T47D (cell line): ENCODE results near the gene CCNQ.

ENCODE experiments used
- DNase-seq, 2 experiments: peaks; one replicate each; pipeline versions ENCODE4 v3.0.0 to v3.0.0-alpha.2; 2011 to 2012; ENCODE audit warnings: low read depth in 1 of 2, low spot score in 1 of 2
- JUND ChIP-seq: IDR thresholded peaks from 2 replicates; pipeline ENCODE4 v1.6.1; 2012; ENCODE audit warnings: low read depth
- in situ Hi-C: cut with HindIII; loops from 2 replicates; pipeline ENCODE4 v1.10.0; 2016; ENCODE audit warnings: low sequenced_read_pairs, low pct_unique_long_range_greater_than_20kb

CCNQ gene

DNA sequence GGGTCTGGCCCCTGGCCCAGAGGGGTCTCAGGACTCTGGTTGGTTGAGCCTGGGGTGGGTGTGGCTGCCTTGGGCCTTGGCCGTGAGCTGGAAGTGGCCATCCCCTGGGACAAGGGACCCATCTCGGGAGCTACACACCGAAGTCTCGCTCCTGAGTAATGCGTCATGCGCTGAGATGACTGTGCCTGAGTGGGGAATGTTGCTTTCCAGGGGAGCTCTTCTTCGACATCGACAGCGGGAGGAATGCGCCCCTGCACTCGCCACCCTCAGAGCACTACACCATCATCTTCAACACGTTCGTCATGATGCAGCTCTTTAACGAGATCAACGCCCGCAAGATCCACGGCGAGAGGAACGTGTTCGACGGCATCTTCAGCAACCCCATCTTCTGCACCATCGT is 38.5 kb downstream of the CCNQ start:
- TF ChIP-seq JUND, result no peak
- in situ Hi-C loops, result no loop called here
- no peak for DNase-seq

DNA sequence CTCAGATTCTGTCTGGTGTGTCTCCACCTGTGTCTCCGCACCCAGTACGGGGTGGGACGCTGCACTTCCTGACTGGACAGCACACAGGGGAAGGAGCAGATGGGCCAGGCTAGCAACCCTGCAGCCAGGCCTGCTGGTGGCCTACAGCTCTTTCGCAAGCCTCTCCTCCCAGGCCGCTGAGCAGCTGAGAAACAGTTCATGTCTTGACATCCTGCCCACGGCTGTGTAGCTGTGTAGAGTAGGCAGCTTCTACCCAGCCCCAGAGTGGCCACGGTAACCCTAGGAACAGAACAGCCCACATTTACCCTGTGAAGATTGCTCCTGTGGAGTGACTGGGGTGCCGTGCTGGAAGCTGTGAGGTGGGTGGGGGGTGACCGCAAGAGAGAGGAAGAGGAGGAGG is 38.9 kb downstream of the CCNQ start:
- in situ Hi-C loops, result no loop called here
- TF ChIP-seq JUND, result no peak
- no peak for DNase-seq

DNA sequence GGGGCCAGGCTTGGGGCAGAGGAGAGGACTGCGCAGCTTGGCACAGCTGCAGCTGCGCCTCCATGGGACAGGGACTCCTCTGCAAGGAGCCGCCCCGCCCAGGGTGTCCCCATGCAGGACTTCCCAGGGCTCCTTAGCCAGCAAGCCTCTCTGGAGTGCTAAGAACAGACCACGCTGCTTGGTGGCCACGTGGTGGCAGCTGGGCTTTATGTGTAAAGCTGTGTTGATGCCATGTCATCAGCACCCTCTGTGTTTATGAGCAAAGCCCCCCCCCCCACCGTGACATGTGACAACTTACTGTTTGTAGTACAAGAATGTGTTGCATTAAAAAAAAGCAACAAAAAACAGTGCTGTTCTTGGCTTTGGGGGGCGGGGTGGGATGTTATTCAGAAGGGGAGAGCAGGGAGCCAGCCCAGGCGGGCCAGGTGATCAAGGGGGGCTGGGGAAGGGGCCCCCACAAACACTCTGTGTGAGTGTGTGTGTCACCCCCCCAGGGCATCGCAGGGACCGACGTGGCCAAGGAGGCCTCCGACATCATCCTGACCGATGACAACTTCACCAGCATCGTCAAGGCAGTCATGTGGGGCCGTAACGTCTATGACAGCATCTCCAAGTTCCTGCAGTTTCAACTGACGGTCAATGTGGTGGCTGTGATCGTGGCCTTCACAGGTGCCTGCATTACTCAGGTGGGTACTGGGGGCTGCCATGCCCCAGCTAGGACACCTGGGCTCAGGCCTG is 41.2 kb downstream of the CCNQ start:
- TF ChIP-seq JUND, result no peak
- in situ Hi-C loops, result no loop called here
- peak in 1 of 2 experiments; percentile 18 for DNase-seq

DNA sequence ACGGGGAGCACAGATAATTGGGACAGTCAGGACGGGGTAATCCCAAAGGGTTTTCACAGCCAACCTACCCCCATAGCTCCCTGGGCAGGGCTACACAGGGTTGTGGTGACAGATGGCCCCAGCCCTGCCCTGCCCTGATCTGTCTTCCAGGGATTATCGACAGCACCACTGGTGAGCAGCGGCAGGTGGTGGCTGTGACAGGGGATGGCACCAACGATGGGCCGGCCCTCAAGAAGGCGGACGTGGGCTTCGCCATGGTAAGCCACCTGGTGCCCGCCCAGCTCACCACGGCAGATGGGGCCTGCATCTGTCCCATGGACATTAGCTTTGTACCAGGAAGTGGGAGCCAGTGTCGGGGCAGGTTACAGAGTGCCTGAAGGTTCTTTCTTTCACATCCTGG is 42.2 kb downstream of the CCNQ start:
- in situ Hi-C loops, result no loop called here
- no peak for TF ChIP-seq JUND
- DNase-seq, result no peak

DNA sequence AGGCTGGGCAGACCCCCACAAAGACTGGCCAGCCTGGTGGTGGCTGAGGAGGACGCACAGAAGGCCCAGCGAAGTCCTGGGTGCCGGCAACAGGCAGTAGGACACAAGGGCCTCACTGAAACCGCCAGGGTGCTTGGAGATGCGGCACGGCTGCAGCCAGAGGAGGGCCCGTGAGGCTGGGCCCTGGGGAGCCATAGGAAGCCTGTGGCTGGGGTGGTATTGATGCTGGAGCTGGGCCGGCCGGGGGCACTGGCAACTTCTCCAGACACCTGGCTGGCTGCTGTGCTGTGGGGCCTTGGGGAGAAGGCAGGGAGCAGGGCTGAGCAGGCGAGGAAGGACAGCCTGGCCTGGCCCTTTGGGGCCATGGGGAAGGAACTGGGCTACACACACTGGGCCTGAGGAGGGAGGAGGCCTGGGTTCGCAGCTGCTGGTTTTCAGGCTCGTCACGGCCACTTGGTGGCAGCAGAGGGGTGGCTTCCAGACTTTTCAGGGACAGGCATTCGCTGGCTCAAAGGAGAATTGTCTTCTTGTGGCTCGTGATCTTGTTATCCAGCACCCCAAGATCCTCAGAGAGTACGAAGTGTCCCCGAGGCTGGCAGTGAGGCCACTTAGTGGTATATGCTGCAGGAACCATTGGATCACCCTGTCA is 44.3 kb downstream of the CCNQ start:
- in situ Hi-C loops, result no loop called here
- DNase-seq, result peak; percentile 57 to 62
- TF ChIP-seq JUND, result no peak

DNA sequence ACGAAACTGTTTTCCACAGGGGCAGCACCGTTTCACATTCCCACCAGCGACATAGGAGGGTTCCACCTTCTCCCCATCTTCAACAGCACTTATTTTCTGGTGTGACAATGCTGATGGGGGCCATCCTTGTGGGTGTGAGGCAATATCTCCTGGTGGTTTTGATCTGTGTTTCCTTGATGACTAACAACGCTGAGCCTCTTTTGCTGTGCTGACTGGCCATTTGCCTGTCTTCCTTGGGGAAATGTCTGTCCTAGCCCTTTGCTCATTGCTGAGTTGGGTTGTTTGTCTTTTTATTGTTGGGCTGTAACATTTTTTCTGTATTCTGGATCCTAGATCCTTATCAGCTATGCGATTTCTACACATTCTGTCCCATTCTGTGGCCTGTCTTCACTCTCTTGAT is 47.8 kb downstream of the CCNQ start:
- in situ Hi-C loops, result no loop called here
- no peak for DNase-seq
- TF ChIP-seq JUND, result no peak

DNA sequence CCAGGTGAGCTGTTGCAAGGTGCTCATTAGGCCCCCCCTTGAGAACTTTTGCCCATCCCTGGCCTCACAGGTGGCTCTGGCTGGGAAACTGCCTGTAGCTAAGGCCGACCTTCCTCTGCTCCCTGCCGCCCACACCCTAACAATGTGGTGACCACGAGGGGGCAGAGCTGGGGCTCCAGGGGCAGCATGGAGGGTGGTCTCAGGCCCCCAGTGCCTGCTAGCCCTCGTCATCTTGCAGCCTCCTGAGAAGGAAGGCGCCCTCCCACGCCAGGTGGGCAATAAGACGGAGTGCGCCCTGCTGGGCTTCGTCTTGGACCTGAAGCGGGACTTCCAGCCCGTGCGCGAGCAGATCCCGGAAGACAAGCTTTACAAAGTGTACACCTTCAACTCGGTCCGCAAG is 49.1 kb downstream of the CCNQ start:
- DNase-seq, result no peak
- TF ChIP-seq JUND, result no peak
- in situ Hi-C loops, result no loop called here

DNA sequence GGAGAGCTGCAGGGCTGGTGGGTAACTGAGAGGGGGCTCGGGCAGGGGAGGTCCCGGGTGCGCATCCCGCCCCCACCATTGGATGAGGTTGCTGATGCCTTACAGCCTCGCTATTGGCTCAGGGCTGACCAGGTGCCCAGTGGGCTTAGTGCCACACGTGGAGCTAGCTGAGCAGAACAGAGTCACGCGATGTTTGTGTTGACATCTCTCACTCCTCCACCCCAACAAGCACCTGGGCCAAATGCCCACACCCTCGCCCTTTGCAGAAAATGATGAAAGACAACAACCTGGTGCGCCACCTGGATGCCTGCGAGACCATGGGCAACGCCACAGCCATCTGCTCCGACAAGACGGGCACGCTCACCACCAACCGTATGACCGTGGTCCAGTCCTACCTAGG is 49.7 kb downstream of the CCNQ start:
- no peak for TF ChIP-seq JUND
- in situ Hi-C loops, result no loop called here
- no peak for DNase-seq

DNA sequence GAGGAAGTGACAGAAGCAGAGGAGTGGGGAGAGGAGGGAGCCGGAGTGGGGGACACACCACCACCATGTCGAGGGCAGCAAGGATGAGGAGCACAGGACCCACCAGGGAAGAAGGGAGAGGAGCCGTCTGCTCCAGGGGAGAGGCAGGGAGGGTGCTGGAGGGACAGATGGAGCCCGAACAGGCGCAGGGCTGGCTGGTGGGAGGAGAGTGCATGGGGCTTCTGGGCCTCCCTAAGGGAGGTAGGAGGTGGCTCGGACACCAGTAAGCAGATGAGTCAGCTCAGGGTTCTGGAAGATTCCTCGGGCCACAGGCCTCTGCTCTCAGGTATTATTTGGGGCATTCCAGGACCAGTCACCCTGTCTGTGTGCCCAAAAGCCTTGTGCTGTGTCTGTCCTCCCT is 51.7 kb downstream of the CCNQ start:
- in situ Hi-C loops, result no loop called here
- no peak for TF ChIP-seq JUND
- no peak for DNase-seq

DNA sequence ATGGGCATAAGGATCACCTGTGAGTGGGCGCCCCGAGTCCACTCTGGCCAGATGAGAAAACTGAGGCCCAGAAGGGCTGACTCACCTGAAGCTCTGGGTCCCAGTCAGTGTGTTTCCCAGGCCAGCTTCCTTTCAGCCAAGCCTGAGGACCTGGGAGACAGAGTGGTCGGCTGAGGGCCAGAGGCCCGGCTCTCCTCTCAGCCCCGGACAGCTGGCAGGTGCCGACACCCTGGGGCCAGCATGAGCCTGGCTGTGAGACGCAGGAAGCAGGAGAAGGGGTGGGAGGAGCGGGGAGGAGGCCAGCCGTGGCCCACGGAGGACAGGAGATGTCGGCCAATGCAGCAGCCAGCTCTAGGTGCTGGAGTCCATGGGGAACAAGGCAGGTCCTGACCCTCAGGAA is 52.6 kb downstream of the CCNQ start:
- in situ Hi-C loops, result no loop called here
- DNase-seq, result no peak
- no peak for TF ChIP-seq JUND

DNA sequence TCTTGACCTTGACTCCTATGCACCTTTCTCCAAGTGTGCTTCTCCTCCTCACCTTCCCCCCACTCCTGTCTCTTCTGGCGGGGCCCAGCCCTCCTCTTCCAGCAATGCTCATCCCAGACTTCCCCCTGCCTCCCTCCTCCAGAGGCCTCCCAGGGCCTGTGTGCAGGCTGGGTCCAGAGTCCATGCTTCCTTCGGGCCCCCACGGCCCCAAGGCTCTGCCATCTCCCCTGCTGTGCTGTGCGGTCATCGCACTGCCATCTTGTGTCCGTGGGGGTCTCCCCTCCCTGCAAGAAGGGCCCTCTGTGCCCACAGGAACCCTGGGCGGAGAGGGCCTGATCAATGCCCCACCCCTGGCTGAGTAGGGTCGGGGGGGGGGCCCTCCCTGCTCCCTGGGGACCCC is 54.2 kb downstream of the CCNQ start:
- no peak for TF ChIP-seq JUND
- DNase-seq, result no peak
- in situ Hi-C loops, result no loop called here

DNA sequence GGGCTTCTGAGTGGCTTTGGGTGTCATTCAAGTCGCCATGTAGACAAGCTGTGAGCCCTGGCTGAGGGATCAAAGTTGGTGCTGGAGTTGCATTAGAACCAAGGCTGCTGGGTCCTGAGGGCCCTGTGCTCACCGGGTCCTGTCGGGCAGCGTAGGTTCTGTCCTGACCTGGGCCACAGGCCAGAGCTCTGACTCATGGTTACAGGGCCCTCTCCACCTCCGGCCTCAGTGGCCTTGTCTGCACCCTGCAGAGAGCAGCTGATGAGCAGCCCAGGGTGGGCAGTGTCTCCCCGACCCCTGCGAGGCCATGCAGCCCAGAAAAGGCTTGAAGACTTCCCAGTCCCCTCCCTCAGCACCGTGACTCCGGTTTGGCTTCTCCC is 59.0 kb downstream of the CCNQ start:
- DNase-seq, result no peak
- TF ChIP-seq JUND, result no peak
- in situ Hi-C loops, result no loop called here

DNA sequence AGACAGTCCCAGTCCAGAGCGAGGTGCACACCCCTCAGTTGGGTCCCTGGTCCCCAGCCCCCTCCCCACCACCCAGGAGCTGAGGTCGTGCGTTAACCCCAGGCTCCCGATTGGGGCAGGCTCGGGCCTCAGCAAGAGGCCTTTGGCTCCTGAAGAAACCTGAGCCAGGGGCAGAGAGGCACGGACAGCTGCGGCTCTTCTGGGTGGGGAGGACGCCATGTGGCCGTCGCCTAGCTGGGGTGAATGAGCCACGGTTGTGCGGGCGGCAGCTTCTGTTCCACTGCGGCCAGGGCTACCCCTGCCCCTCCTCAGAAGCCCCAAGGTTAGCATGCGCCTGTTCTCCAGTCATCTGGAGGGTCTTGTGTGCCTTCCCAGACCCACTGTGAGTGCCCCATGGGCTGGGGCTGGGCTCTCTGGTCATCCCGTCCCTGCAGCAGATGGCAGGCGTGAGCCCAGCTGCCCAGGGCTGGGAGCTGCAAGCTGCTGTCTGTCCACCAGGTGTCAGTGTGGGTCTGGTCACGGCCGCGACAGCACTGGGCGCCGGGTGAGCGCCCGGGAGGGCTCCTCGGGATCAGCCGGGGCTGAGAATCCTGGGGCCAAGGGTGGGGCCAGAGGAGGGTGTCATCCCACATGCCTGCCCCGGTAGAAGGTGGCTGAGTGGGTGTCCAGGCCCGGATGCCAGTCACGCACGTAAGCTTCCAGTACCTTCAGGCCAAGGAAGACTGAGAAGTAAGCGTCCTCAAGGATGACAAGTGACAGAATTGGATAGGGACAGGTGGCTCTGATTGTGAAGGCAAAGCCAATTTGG is 59.6 kb downstream of the CCNQ start:
- TF ChIP-seq JUND, result no peak
- in situ Hi-C loops, result no loop called here
- DNase-seq, result peak; percentile 18 to 56

DNA sequence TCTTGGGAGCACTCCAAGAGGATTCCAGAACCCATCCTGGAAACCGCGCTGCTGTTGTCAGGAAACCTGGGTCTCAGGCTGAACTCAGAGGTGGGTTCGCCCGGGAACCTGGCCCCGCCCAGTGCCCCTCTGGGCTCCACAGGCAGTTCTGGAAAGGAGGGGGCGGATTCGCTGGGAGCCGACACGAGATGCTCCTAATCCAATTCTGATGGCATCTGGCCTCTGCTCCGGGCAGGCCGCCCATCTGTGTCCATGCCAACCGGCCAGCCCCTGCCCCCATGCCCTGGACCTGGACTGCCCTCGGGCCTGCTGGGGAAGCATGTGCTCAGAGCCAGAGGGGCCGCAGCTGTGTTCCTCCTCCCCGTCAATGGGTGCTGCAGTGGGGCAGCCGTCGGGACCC is 60.5 kb downstream of the CCNQ start:
- TF ChIP-seq JUND, result no peak
- DNase-seq, result no peak
- in situ Hi-C loops, result no loop called here
